ENCODE measurements around the gene BRWD1.

DNA sequence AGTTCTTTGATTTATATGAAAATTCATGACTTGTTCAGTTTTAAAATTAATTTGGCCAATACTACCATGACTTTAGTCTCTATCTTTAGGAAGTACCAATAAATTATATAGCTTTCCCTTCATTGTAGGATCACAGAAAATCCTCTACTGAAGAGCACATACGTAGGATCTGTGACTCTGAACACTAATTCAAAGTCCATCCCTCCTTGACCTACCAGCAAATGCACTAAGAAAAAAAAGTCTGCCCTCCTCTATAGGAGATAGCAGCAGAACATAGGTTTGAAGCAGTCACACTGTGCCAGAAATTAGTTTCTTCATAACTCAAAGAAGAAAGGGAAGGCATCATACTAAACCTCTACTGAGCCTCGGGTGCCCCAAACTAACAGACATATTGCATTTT lies 16.5 kb downstream of the BRWD1 start:
- no peak for TF ChIP-seq POLR2AphosphoS5 (IDR thresholded peaks at IDR 0.05)
- TF ChIP-seq POLR2A (IDR thresholded peaks at IDR 0.05) = no peak
- TF ChIP-seq, protein P1, sequence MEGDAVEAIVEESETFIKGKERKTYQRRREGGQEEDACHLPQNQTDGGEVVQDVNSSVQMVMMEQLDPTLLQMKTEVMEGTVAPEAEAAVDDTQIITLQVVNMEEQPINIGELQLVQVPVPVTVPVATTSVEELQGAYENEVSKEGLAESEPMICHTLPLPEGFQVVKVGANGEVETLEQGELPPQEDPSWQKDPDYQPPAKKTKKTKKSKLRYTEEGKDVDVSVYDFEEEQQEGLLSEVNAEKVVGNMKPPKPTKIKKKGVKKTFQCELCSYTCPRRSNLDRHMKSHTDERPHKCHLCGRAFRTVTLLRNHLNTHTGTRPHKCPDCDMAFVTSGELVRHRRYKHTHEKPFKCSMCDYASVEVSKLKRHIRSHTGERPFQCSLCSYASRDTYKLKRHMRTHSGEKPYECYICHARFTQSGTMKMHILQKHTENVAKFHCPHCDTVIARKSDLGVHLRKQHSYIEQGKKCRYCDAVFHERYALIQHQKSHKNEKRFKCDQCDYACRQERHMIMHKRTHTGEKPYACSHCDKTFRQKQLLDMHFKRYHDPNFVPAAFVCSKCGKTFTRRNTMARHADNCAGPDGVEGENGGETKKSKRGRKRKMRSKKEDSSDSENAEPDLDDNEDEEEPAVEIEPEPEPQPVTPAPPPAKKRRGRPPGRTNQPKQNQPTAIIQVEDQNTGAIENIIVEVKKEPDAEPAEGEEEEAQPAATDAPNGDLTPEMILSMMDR (IDR thresholded peaks at IDR 0.05) = no peak
- no peak for TF ChIP-seq EP300 (IDR thresholded peaks at IDR 0.05)

Data from sigmoid colon (tissue), 4 donors.